HepG2 (cell line): ENCODE results near the gene ASCL2. TPM values are rescaled to one million over a fixed set of nuclear protein-coding genes. Genes with fewer than 3 reads are reported as not detected.

ENCODE experiments used
- ATAC-seq: fragments of 200-7000 bp; cut with Tn5 transposase; 3 replicates; pipeline ENCODE4 v1.9.1; 2020; ENCODE audit warnings: mild to moderate bottlenecking, moderate library complexity
- BruUV-seq: library from RNA; stranded (reverse); fragments of 400-500 nt; replicated peaks from 2 replicates; lab custom pipeline; 2021; lab: Mats Ljungman, UMichigan
- CTCF ChIA-PET: fragments of 300-600 bp; formaldehyde crosslinking; extraction: SDS; loops from one replicate; lab custom pipeline; 2021; ENCODE audit warnings: low total read pairs, inconsistent platforms, low intra/inter-chr PET ratio; lab: Yijun Ruan, JAX
- POLR2A ChIA-PET: fragments of 350-600 bp; sonication (Branson Sonifier 250); formaldehyde crosslinking; loops from one replicate; lab custom pipeline; 2020; ENCODE audit warnings: antibody characterized with exemption, inconsistent platforms; lab: Yijun Ruan, JAX
- DNase-seq: peaks from one replicate; pipeline ENCODE4 v3.0.0-alpha.2; 2015; ENCODE audit warnings: low spot score
- FAIRE-seq: peaks from 3 replicates; lab custom pipeline; 2011; peaks lifted over from hg19 to GRCh38; lab: Jason Lieb, UNC
- H2AFZ ChIP-seq: one replicate; pipeline ENCODE4 v1.6.1; 2011; ENCODE audit warnings: low read length, inconsistent platforms
- H3K27ac ChIP-seq: fragments of 300-600 bp; 3 replicates; pipeline ENCODE4 v1.8.0; 2011; ENCODE audit warnings: mixed run types, mild to moderate bottlenecking, mixed read lengths, low read length, inconsistent platforms; ENCODE audit not compliant: insufficient read depth; ENCODE audit errors: extremely low read length
- H3K27me3 ChIP-seq, 2 experiments: fragments of 200-600 bp in 1 of 2; 2 replicates in 1 of 2; 3 replicates in 1 of 2; pipeline versions ENCODE4 v1.6.0 to v1.8.0; 2011; ENCODE audit warnings: low read length in 2 of 2, mild to moderate bottlenecking in 2 of 2, moderate library complexity in 2 of 2, inconsistent platforms in 1 of 2; ENCODE audit not compliant: insufficient read depth in 2 of 2, control insufficient read depth in 1 of 2
- H3K36me3 ChIP-seq, 2 experiments: fragments of 200-600 bp in 1 of 2; replicated peaks in 1 of 2; 2 replicates in 1 of 2; 3 replicates in 1 of 2; pipeline versions ENCODE4 v1.5.1 to v1.8.0; 2011; ENCODE audit warnings: low read length in 2 of 2, inconsistent platforms in 1 of 2; ENCODE audit not compliant: insufficient read depth in 2 of 2, control insufficient read depth in 1 of 2
- H3K4me1 ChIP-seq: 2 replicates; pipeline ENCODE4 v1.5.1; 2012; ENCODE audit warnings: low read length, inconsistent platforms; ENCODE audit not compliant: insufficient read depth
- H3K4me2 ChIP-seq: 2 replicates; pipeline ENCODE4 v1.6.0; 2011; ENCODE audit warnings: low read depth, low read length, inconsistent platforms
- H3K4me3 ChIP-seq, 3 experiments: fragments of 200-600 bp in 1 of 3; sonication (generic), shearing (Covaris generic) in 1 of 3; replicated peaks in 1 of 3; 2 replicates each; pipeline ENCODE4 v1.5.1; 2011 to 2016; ENCODE audit warnings: low read length in 3 of 3, inconsistent platforms in 2 of 3, low read depth in 2 of 3, mild to moderate bottlenecking in 2 of 3, control low read depth in 1 of 3, mixed read lengths in 1 of 3; ENCODE audit not compliant: insufficient read depth in 1 of 3
- H3K79me2 ChIP-seq: one replicate; pipeline ENCODE4 v1.6.1; 2011; ENCODE audit warnings: low read length, inconsistent platforms; ENCODE audit not compliant: insufficient read depth
- H3K9ac ChIP-seq: 2 replicates; pipeline ENCODE4 v1.6.0; 2011; ENCODE audit warnings: mild to moderate bottlenecking, low read depth, low read length, inconsistent platforms; ENCODE audit not compliant: insufficient read depth
- H3K9me3 ChIP-seq: 2 replicates; pipeline ENCODE4 v1.5.1; 2012; ENCODE audit warnings: mild to moderate bottlenecking, low read length
- H4K20me1 ChIP-seq: 2 replicates; pipeline ENCODE4 v1.6.0; 2011; ENCODE audit warnings: inconsistent platforms, mild to moderate bottlenecking, low read length, moderate library complexity; ENCODE audit not compliant: insufficient read depth
- AKNA ChIP-seq: sonication (generic); formaldehyde crosslinking; IDR thresholded peaks from 2 replicates; pipeline ENCODE4 v1.4.0; 2020; ENCODE audit warnings: missing genetic modification reagents, borderline replicate concordance
- ATF2 ChIP-seq: sonication (generic); formaldehyde crosslinking; IDR thresholded peaks from 2 replicates; pipeline ENCODE4 v1.4.0; 2020; ENCODE audit warnings: missing genetic modification reagents
- ATF4 ChIP-seq, 2 experiments: fragments of 450-650 bp in 1 of 2; sonication (generic) in 1 of 2; formaldehyde crosslinking; IDR thresholded peaks; 2 replicates each; pipeline versions ENCODE4 v1.5.0 to v1.8.0; 2020 to 2022; ENCODE audit warnings: mild to moderate bottlenecking in 1 of 2, missing genetic modification reagents in 1 of 2
- ATF5 ChIP-seq: sonication (generic); formaldehyde crosslinking; IDR thresholded peaks from 2 replicates; pipeline ENCODE4 v1.4.0; 2020; ENCODE audit warnings: mild to moderate bottlenecking, low read depth, missing genetic modification reagents
- MAX ChIP-seq: IDR thresholded peaks from 2 replicates; pipeline ENCODE4 v1.6.1; 2012; ENCODE audit warnings: inconsistent platforms
- POLR2G ChIP-seq: fragments of 200-400 bp; formaldehyde crosslinking; IDR thresholded peaks from 2 replicates; pipeline ENCODE4 v1.6.1; 2018; ENCODE audit warnings: mild to moderate bottlenecking, low read depth, low read length, moderate library complexity
- PPARG ChIP-seq: conservative IDR thresholded peaks from 2 replicates; pipeline ENCODE4 v1.6.1; 2016; ENCODE audit warnings: missing biosample characterization, missing genetic modification reagents
- SMAD1 ChIP-seq: sonication (generic); formaldehyde crosslinking; IDR thresholded peaks from 2 replicates; pipeline ENCODE4 v1.4.0; 2020; ENCODE audit warnings: missing genetic modification reagents, low read depth, mild to moderate bottlenecking, borderline replicate concordance
- THYN1 ChIP-seq: sonication (generic); formaldehyde crosslinking; IDR thresholded peaks from 2 replicates; pipeline ENCODE4 v1.8.1; 2023; ENCODE audit warnings: low read depth, mild to moderate bottlenecking, moderate library complexity, missing genetic modification reagents, borderline replicate concordance
- U2AF1 ChIP-seq: fragments of 200-400 bp; formaldehyde crosslinking; optimal IDR thresholded peaks from 2 replicates; pipeline ENCODE3; 2017; ENCODE audit warnings: mild to moderate bottlenecking, low read depth, low read length
- WGBS: methylation state at CpG from one replicate; pipeline ENCODE4 v1.1.6; 2017; ENCODE audit warnings: low lambda C conversion rate; 5-methylcytosine and 5-hydroxymethylcytosine counted together
- in situ Hi-C: cut with HindIII; loops from 2 replicates; pipeline ENCODE4 v1.10.0; 2017; ENCODE audit warnings: low pct_unique_long_range_greater_than_20kb; ENCODE audit not compliant: extremely low pct_ligation_motif_present
- intact Hi-C: fragments of 100-400 bp; cut with micrococcal nuclease; formaldehyde crosslinking; loops from one replicate; pipeline ENCODE4 v1.10.0; 2022; ENCODE audit not compliant: unreplicated experiment
- polyA plus RNA-seq, 8 experiments: library from polyadenylated mRNA; depleted of rRNA in 3 of 8; stranded (reverse) in 7 of 8; unstranded in 1 of 8; fragments of >200 nt; fragmentation: Illumina TruSeq in 4 of 8; extraction: Trizol in 4 of 8; gene quantifications; 2 replicates each; pipeline versions ENCODE4 v1.2.1 to v1.2.3, GENCODE V29; 2011 to 2016; ENCODE audit warnings: low read depth in 4 of 8, missing spikeins in 1 of 8, mixed read lengths in 1 of 8; ENCODE audit not compliant: insufficient read depth in 1 of 8
- total RNA-seq, 5 experiments: library from RNA; depleted of rRNA; stranded (reverse); fragments of >200 nt; fragmentation: Illumina TruSeq; extraction: Trizol; gene quantifications; 2 replicates each; pipeline ENCODE4 v1.2.3, GENCODE V29; 2016; ENCODE audit warnings: low read depth in 1 of 5

Gene ASCL2
- total and polyA plus RNA-seq, 2 of the 13 experiments (the other 11 are each of a cell fraction or from before 2014, with no cell fraction given) = 0.07 TPM; not detected in 1

- TF ChIP-seq AKNA = no peak
- TF ChIP-seq ATF2 (CRISPR knock-in tag) = no peak
- TF ChIP-seq SMAD1 (CRISPR knock-in tag) = no peak
- TF ChIP-seq THYN1 = no peak
- no peak for TF ChIP-seq U2AF1
- TF ChIP-seq POLR2G = no peak
Observed at GRCh38 chr11:2248762-2249161, 21.6 kb downstream of the ASCL2 start (continued).

GRCh38 chr11:2248242-2248641 is 22.1 kb downstream of the ASCL2 start:
- H3K9me3 ChIP-seq = no peaks in the 10 kb centered on the region
- ChIA-PET POLR2A (no interaction called here), CTCF (no interaction called here)
- H3K79me2 ChIP-seq = no peaks in the 10 kb centered on the region
- no peak for DNase-seq
- H4K20me1 ChIP-seq = no peaks in the 10 kb centered on the region
- peaks cover 6 to 47% of the 10 kb centered on the region in 2 experiments for H3K27me3 ChIP-seq
- no peaks in the 10 kb centered on the region for H3K4me1 ChIP-seq
- no peak overlapping the region for H3K4me2 ChIP-seq
- WGBS = 41% methylated on average over 9 of the region's 11 CpGs
- no TSS peak for BruUV-seq
- no peak overlapping the region for H3K9ac ChIP-seq
- FAIRE-seq = no peak
- H2AFZ ChIP-seq = no peak overlapping the region
- no peaks in the 10 kb centered on the region for H3K36me3 ChIP-seq
- intact Hi-C loops = no loop called here
- H3K27ac ChIP-seq = no peak overlapping the region
- ATAC-seq = no peak
- in situ Hi-C loops = no loop called here
- TF ChIP-seq PPARG (CRISPR knock-in tag) = no peak
- no peak for TF ChIP-seq ATF4 (CRISPR knock-in tag; IDR thresholded peaks at IDR 0.05)
- TF ChIP-seq ATF5 (CRISPR knock-in tag) = no peak
- no peak for TF ChIP-seq MAX
- no peak overlapping the region for H3K4me3 ChIP-seq
